GM21786 (cell line): ENCODE measurements around the gene ITGB6.
"Not testable (repeated sequence)": the region's sequence is repeated elsewhere in the genome, so short reads cannot be mapped to it uniquely, and the experiment has no call there.

ENCODE experiments used
- ATAC-seq: cut with Tn5 transposase; IDR thresholded peaks from one replicate; pipeline ENCODE4 v1.9.1; 2021; ENCODE audit not compliant: unreplicated experiment

ITGB6 gene

DNA sequence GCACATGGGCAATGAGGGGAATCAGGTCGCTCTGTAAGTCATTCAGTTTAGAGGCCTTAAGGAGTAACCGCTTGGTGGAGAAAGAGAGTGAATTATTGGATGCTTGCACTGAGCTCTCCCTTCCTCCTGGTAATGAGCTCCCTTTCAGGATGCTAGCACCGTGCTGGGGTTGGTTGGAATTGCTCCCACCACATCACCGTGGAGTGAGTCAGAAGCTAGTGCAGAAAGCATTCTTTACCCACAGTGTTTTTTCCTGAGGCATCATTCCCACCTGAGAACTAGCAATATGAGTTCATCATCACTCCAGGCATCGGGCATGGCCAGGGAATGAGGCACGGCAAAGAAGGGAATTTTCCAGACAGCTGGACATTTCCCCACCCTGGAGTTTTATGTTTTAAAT lies 57.6 kb downstream of the ITGB6 start:
- no peak for ATAC-seq

DNA sequence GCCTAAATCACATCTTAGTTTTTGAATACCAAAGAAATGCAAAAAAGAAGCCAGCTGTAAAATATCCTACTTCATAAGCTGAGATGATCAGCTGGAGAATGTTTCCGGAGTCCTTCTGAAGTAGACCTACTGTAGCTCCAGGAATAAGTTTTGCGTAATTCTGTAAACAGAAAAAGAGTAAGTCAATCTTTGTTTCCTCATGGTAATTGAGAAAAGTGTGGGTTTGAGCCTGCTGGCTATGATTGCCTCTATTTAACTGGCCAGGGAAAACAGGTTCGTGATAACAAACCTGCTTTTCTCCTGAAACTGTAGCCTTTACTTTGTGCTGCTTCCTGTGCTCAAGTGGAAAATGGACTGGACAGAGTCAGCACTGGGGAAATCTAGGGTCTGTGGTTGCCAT lies 58.2 kb downstream of the ITGB6 start:
- ATAC-seq: no peak

DNA sequence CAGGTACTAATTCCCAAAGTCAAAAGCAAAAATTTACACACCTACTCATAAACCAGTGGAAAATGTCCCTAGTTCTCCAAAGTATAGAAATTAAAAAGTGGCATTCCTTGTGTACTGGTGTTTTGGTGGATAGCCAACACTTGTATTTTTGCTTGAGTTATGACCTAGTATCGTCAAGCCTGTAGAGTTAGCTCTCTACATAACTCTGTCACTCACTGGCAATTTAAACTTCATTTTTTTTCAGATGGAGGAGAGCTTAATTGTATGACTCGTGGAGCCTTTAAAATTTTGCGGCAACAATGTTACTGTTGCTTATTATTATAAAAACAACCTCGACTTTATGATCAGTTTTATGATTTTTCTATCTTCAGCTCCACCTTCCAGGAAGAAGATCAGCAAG lies 58.7 kb downstream of the ITGB6 start:
- no peak for ATAC-seq

DNA sequence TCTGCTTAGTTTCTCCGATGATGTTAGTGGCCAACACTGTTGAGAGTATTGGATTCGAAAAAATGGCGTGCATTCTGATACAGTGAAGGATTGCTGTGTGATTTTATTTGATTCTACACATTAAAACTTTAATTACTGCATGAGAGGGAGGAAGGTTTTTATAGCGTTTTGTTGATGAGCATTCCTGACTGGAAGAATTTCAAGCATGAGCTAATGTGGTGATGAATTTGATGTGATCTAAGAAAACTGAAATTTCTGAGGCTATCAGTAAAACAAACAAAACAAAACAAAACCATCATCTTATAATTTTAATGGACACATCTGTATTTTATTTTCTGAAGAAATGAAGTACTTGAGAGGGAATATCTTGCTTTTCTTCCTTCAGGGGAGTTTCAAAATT lies 59.6 kb downstream of the ITGB6 start:
- no peak for ATAC-seq

DNA sequence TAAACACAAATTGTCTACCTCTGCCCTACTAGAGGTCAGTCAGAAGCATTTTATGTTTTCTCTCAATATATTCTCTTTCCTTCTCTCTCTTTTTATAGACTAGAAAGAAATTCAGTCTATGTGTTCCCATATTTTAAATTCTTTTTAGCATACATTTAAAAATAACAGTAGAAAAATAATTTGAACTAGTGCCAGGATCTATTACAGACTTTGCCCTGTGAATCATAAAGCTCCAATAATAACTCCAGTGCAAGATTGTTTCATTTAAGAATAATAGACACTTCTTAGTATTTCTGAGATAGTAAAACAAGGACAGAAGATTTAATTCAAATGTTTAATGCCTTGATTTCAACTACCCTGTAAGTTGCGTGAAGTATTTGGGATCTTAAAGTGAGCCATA lies 60.1 kb downstream of the ITGB6 start:
- ATAC-seq: no peak

DNA sequence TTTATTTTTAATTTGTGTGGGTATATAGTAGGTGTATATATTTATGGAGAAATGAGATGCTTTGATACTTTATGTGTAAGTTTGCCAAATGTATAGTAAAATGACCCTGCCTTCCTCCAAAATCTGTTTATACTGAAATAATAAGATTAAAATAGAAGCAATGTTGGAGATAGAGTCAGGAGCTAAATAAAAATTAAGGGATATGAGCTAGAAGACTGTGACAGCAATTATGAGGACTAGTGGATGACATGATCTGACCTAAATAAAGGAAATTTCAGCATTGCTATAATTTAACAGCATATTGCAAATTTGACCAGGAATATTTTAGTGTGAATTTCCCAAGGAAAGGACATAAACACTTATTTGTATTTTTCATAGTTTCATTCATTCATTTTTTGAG lies 60.7 kb downstream of the ITGB6 start:
- ATAC-seq: no peak

DNA sequence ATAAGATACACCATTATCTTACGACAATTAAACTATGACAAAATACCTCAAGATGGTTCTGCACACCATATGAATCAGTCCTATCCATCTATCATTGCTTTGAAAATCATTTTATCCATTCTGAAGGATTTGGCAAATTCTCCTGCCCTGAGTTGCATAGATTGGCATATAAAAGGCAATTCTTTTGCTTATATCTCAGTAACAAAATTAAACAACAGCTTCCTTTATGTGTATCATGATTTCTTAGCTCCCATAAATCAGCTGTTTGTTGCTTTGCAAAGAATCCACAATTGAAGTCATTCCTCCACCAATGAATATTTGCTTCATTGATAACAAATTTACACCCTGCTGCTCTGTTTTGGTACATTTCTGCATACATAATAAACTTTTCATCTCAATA lies 61.7 kb downstream of the ITGB6 start:
- no peak for ATAC-seq

DNA sequence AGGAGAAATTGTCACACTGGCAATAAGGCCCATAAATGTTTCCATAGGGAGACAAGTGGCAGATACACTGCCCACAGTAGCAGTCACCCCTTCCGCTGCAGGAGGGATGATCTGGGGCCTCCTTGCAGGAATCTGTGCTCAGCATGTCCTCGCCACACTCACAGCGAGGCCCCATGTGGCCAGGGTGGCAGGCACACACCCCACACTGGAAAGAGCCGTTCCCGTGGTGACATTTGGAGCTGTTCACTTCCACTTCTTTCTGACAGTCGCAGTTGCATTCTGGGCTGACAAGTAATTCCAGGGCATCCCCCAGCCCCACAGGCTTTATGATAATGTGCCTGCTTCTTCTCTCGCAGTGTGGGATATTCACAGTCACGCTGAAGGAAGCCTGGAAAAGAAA lies 62.6 kb downstream of the ITGB6 start:
- no peak for ATAC-seq

DNA sequence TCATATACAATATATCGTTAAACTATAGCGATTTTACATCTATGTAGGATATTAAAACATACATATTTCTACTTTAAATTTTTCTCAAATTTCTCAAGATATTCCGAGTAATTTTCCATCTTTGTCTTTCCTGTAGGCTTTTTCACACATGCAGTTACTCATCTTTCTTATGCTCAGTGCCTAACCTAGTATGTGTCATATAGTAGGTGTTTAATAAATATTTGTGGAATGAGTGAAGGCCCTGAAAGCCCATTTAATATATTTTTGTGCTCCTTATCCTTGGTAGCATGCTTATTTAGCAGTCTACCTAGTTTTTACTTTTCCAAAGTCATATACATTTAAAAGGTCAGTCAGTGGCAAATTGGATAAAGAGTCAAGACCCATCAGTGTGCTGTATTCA lies 67.3 kb downstream of the ITGB6 start:
- ATAC-seq: no peak

DNA sequence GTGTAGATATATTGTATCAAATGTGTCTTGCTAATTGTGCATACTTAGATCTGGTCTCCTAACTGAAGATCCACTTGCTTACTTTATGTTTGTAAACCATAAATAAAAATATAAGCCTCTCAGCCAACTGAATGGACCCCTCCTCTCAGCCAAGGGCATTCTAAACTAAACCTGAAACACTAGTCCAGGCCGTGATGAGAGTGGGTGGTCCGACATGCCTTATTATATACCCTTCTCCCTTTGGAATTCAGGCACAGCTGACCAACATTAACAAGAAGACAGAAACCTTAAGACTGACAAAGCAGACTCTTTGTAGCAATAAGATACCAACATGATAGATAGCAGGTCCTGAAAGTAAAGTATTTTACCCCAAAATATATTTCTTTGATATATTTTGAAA lies 73.3 kb downstream of the ITGB6 start:
- no peak for ATAC-seq

DNA sequence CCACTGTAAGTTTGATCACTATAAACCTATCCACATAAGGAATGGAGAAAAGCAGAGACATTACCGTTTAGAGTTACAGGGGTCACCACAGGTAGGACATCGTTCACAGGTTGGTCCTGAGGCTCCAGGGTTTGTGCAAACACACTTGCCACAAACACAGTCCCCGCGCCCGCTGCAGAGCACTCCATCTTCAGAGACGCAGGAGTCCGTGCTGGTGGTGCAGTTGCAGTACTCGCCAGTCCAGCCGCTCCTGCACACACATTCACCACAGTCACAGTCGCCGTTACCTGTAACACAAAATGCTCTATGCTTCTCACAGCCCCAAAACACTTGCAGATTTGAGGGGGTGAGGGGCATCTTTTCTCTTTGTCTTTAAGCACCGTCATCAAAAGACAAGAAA lies 73.8 kb downstream of the ITGB6 start:
- no peak for ATAC-seq

DNA sequence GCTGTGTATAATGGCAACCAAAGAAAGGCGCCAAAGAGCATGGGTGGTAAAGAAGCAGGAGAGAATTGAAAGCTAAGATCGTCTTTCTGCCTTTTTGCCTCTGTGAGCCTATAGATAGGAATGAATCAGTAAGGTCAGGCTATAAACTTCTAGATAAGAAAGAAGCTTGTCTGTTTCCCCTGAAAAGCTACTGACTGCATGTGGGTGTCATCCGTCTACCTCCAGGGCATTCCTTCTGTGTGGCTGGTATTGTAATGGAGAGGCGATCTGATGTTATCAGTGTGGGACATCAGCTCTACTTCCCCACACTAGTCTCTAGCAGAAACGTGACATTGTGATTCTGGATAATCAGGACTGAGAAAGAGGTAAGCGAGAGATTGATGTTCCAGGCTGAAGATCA lies 74.2 kb downstream of the ITGB6 start:
- no peak for ATAC-seq

DNA sequence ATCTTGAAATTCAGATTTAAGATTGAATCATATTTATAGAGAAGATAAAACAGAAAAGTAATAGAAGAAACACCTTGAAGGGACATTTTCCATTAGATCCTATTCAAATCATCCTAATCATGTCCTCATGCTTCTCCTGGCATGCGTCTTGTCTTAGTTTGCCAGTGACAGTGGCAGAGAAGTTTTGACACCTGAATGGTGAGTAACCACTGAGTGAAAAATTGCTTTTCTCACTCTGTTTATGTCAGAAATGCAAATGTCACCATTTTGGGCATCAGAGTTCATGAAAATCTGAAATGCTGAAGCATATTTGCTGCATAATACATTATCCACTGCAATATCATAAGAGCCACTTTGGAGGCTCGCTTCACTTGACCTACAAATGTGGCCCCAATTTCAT lies 74.7 kb downstream of the ITGB6 start:
- ATAC-seq: no peak

DNA sequence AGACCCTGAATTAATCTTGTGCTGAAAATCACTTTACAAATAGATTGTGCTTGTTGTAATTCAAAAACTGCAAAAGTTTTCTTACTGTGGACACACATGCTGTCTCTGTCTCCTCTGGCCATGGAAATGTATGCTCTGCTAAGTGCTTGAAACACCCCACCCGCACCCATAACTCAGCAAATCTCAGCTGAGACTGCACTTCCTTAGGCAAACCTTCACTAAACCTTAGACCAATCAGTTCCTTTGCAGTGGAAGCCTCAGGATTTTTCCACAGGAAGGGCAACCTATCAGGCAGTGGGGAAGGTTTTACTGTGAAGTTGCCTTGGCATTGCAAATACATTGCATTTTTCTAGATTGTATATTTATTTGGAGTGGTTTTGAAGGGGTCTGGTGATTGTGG lies 75.5 kb downstream of the ITGB6 start:
- ATAC-seq: no peak

DNA sequence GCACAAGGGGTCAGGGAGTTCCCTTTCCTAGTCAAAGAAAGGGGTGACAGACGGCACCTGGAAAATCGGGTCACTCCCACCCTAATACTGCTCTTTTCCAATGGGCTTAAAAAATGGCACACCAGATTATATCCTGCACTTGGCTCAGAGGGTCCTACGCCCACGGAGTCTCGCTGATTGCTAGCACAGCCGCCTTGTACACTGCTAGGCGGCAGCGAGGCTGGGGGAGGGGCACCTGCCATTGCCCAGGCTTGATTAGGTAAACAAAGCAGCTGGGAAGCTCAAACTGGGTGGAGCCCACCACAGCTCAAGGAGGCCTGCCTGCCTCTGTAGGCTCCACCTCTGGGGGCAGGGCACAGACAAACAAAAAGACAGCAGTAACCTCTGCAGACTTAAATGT lies 85.4 kb downstream of the ITGB6 start:
- not testable (repeated sequence) for ATAC-seq

DNA sequence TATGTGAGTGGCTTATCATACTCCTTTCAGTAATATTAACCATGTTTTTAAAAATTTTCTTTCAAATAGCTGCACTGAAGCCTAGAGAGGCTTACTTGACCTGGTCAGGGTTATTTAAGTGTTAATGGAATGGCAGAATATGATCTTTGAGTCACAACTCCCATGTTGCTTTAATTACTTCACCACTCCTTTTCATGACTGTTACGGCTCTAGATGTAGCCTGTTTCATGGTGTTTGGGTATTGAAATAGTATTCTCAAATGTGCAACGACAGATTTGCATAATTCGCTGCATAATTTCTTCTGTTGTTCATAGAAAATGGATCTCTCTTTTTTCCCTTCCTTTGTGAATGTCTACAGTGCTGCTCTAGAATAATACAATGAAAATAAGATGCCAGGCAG lies 86.1 kb downstream of the ITGB6 start:
- ATAC-seq: no peak

DNA sequence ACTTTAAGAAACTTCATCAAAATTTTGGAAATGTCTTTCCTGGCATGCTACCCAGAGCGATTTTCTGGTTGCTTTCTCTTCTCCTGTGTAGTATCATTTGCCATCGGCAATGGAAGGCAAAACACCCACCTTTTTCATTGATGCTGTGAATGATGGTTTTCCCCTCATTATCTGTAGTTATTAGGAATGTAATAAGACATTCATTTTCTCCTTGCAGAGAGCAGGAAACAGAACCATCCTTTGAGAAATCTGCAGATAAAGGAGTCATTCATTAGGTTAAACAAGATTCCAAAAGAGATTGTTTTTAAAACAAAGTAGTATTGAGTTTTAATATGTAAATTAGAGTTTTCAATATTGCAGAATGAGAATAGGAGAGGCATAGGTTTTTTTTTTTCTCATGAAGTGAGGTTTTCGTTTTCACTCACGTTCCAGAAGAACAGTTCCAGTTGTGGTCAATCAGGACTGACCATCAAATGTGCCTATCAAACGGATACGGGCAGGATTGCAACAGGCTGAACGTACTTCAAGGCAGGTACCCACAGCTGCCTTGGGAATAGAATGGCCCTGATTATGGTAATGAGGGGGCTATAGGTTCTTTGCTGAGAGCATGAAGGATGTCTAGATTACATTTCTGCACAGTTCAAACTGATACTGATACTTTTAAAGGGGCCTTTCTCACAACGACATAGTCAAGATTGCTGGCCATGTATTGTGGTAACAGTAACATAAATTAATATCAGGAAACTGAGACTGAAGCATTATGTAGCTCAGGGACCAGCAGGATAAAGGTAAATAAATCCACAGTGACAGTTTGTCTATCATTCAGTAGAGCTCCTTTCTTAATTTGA lies 87.9 kb downstream of the ITGB6 start:
- ATAC-seq: peak; percentile 54

DNA sequence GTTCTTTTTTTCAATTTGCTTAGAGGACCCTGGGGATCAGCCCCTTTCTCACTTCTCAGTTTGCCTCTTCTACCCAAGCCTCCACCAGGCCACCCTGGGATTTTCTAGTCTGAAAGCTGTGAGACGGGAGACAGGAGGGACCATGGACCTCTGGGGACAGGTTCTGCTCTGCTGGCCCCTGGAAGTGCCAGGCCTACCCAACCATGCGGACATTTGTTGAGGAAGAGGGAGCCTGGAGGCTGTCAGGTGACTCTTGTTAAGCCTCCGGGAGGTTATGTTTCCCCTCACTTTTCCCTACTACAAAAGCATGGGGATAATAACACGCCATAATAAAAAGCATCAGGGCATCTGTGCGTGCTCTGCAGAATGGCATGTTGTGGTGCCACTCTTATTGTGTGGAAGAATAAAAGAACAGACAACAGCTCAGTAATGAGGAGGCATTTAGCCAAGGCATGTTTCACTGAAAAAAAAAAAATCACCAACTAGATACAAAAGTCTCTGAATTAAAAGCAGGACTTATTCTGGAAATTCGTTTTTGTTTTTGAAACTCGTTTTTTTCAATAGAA lies 89.3 kb downstream of the ITGB6 start:
- no peak for ATAC-seq

DNA sequence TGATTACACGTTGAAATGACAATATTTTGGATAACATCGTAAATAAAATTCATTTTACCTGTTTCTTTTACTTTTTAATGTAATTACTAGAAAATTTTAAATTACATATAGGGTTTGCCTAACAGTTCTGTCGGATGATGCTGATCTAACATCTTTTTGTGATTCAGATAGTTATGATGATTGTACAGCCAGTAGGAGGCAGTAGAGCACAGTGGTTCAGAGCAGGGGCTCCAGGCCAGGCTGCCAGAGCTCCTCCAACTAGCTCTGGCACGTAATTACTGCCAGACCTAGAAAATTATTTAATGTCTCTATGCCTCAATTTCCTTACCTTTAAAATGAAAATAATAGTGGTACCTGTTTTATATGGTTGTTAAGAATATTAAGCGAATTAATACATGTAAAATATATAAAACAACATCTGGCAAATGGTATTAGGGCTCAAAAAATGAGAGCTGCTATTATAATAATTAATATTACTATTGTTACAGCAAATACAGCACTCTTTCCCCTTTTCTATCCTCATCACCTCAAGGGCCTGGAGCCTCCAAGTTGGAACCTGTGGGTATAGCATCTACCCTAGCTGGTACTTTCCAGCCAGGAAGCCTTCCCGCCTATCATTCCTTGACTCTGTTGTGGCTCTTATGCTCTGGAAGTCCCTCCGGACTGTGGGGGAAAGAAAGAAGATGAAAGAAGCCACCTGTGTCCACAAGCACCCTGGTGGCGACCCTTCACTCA lies 90.0 kb downstream of the ITGB6 start:
- peak; percentile 82 for ATAC-seq

DNA sequence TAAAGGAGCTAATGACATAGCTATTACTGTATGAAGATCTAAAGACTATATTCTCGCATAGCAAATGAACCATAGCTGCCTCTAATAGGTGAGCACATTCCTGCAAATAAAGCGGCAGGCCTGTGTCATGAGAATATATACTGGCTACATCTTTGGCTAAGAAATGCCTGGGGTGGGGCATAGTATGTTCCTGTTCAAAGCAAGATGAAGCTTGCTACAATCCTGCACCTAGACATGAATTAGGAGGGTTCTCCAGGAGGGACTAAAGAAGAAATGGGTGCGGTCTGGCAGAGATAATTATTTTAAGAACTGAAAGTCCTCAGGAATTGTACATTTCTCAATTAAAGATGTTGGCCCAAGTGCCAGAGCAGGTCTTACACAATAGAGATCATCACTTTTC lies 90.8 kb downstream of the ITGB6 start:
- no peak for ATAC-seq

DNA sequence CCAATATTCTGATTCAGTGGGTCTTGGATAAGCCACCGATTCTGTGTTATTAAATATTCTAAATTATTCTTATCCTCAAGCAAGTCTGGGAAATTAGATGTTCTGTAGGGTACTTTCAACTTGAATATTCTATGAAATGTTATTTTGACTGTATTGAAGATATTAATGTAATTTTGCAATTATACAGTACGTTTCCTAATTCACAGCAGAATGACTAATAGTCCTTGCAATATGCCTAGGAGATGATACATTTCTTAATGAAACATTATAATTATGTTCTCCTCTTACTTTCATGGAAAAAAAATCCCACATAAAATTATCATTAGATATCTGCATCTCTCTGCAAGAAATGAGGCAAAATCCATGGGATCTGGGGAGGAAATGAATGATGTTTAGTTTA lies 91.4 kb downstream of the ITGB6 start:
- ATAC-seq: no peak

DNA sequence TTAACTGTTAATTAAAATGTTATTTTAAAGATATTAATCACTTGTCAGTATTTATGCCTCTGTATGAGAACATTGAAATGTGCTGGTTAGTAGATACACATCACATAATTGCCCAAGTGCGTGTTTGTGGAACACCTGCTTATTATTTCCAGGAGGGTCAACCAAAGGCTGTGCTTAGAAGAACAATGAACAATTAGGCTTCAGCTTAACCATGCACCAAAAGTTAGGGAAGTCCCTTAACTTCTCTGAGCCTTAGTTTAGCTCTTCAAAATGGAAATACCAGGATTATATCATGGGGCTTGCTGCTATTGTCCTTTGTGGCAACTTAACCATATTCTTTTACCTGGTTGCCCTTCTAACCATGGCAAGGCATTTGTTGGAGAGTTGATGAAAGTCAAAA lies 94.7 kb downstream of the ITGB6 start:
- ATAC-seq: no peak
